Measurements from ENCODE around the gene ZNF316.

ZNF316 gene

GRCh38 chr7:6643915-6644625 lies 7.0 kb downstream of the ZNF316 start:
- Mint-ChIP-seq H3K27me3 (no peaks in the 10 kb centered on the region), H3K4me3 (no peak overlapping the region), H3K27ac (ENCODE audit: low read depth) (no peak overlapping the region), H3K36me3 (ENCODE audit: insufficient read depth) (peaks cover 29% of the 10 kb centered on the region), H3K4me1 (peaks cover 13% of the 10 kb centered on the region), H3K9me3 (no peaks in the 10 kb centered on the region)
- DNase-seq (ENCODE audit: low spot score in 2 of 2) (no peak), ATAC-seq (replicated peaks; ENCODE audit: extremely low read depth, poor library complexity, severe bottlenecking) (no peak)

- H3K36me3 Mint-ChIP-seq (ENCODE audit: insufficient read depth), result peaks cover 27% of the 10 kb centered on the region
- no peak overlapping the region for H3K27ac Mint-ChIP-seq (ENCODE audit: low read depth)
- DNase-seq (ENCODE audit: low spot score in 2 of 2) (no peak), ATAC-seq (replicated peaks; ENCODE audit: extremely low read depth, poor library complexity, severe bottlenecking) (no peak)
- H3K4me1 Mint-ChIP-seq, result peaks cover 7% of the 10 kb centered on the region
- H3K4me3 Mint-ChIP-seq, result no peak overlapping the region
- no peaks in the 10 kb centered on the region for H3K27me3 Mint-ChIP-seq
- no peaks in the 10 kb centered on the region for H3K9me3 Mint-ChIP-seq
Observed at GRCh38 chr7:6644728-6645127, 7.6 kb downstream of the ZNF316 start.

- H3K4me1 Mint-ChIP-seq, result no peaks in the 10 kb centered on the region
- no peaks in the 10 kb centered on the region for H3K27me3 Mint-ChIP-seq
- H3K9me3 Mint-ChIP-seq, result no peaks in the 10 kb centered on the region
- peaks cover 29% of the 10 kb centered on the region for H3K36me3 Mint-ChIP-seq (ENCODE audit: insufficient read depth)
- H3K4me3 Mint-ChIP-seq, result no peak overlapping the region
- no peak overlapping the region for H3K27ac Mint-ChIP-seq (ENCODE audit: low read depth)
- DNase-seq (ENCODE audit: low spot score in 2 of 2) (no peak), ATAC-seq (replicated peaks; ENCODE audit: extremely low read depth, poor library complexity, severe bottlenecking) (peak; percentile 10)
Observed at GRCh38 chr7:6646465-6646864, 9.3 kb downstream of the ZNF316 start.

GRCh38 chr7:6647080-6647479 lies 10.0 kb downstream of the ZNF316 start:
- no peak overlapping the region for H3K27ac Mint-ChIP-seq (ENCODE audit: low read depth)
- H3K36me3 Mint-ChIP-seq (ENCODE audit: insufficient read depth), result peaks cover 31% of the 10 kb centered on the region
- H3K27me3 Mint-ChIP-seq, result no peaks in the 10 kb centered on the region
- ATAC-seq (replicated peaks; ENCODE audit: extremely low read depth, poor library complexity, severe bottlenecking) (no peak), DNase-seq (ENCODE audit: low spot score in 2 of 2) (no peak)
- H3K4me3 Mint-ChIP-seq, result no peak overlapping the region
- H3K9me3 Mint-ChIP-seq, result no peaks in the 10 kb centered on the region
- no peaks in the 10 kb centered on the region for H3K4me1 Mint-ChIP-seq

GRCh38 chr7:6647541-6647940 lies 10.4 kb downstream of the ZNF316 start:
- H3K4me3 Mint-ChIP-seq, result no peak overlapping the region
- DNase-seq (ENCODE audit: low spot score in 2 of 2) (no peak), ATAC-seq (replicated peaks; ENCODE audit: extremely low read depth, poor library complexity, severe bottlenecking) (no peak)
- no peaks in the 10 kb centered on the region for H3K4me1 Mint-ChIP-seq
- no peaks in the 10 kb centered on the region for H3K27me3 Mint-ChIP-seq
- no peak overlapping the region for H3K27ac Mint-ChIP-seq (ENCODE audit: low read depth)
- H3K9me3 Mint-ChIP-seq, result no peaks in the 10 kb centered on the region
- peaks cover 29% of the 10 kb centered on the region for H3K36me3 Mint-ChIP-seq (ENCODE audit: insufficient read depth)

GRCh38 chr7:6648066-6648814 lies 11.1 kb downstream of the ZNF316 start:
- H3K27me3 Mint-ChIP-seq, result no peaks in the 10 kb centered on the region
- H3K4me3 Mint-ChIP-seq, result no peak overlapping the region
- no peaks in the 10 kb centered on the region for H3K4me1 Mint-ChIP-seq
- no peaks in the 10 kb centered on the region for H3K9me3 Mint-ChIP-seq
- DNase-seq (ENCODE audit: low spot score in 2 of 2) (no peak), ATAC-seq (replicated peaks; ENCODE audit: extremely low read depth, poor library complexity, severe bottlenecking) (no peak)
- H3K27ac Mint-ChIP-seq (ENCODE audit: low read depth), result no peak overlapping the region
- peaks cover 29% of the 10 kb centered on the region for H3K36me3 Mint-ChIP-seq (ENCODE audit: insufficient read depth)

- peaks cover 29% of the 10 kb centered on the region for H3K36me3 Mint-ChIP-seq (ENCODE audit: insufficient read depth)
- H3K27me3 Mint-ChIP-seq, result no peaks in the 10 kb centered on the region
- ATAC-seq (replicated peaks; ENCODE audit: extremely low read depth, poor library complexity, severe bottlenecking) (no peak), DNase-seq (ENCODE audit: low spot score in 2 of 2) (no peak)
- no peak overlapping the region for H3K4me3 Mint-ChIP-seq
- no peak overlapping the region for H3K27ac Mint-ChIP-seq (ENCODE audit: low read depth)
- H3K4me1 Mint-ChIP-seq, result no peaks in the 10 kb centered on the region
- no peaks in the 10 kb centered on the region for H3K9me3 Mint-ChIP-seq
Observed at GRCh38 chr7:6648815-6649104, 11.6 kb downstream of the ZNF316 start.

- no peak overlapping the region for H3K27ac Mint-ChIP-seq (ENCODE audit: low read depth)
- peaks cover 29% of the 10 kb centered on the region for H3K36me3 Mint-ChIP-seq (ENCODE audit: insufficient read depth)
- ATAC-seq (replicated peaks; ENCODE audit: extremely low read depth, poor library complexity, severe bottlenecking), result no peak
- no peak overlapping the region for H3K4me3 Mint-ChIP-seq
- no peaks in the 10 kb centered on the region for H3K4me1 Mint-ChIP-seq
- no peak for DNase-seq (ENCODE audit: low spot score in 2 of 2)
- H3K9me3 Mint-ChIP-seq, result no peaks in the 10 kb centered on the region
- no peaks in the 10 kb centered on the region for H3K27me3 Mint-ChIP-seq
Observed at GRCh38 chr7:6649241-6649961, 12.3 kb downstream of the ZNF316 start.

GRCh38 chr7:6650086-6650485 lies 13.0 kb downstream of the ZNF316 start:
- H3K4me3 Mint-ChIP-seq, result no peak overlapping the region
- H3K27ac Mint-ChIP-seq (ENCODE audit: low read depth), result no peak overlapping the region
- no peaks in the 10 kb centered on the region for H3K27me3 Mint-ChIP-seq
- no peaks in the 10 kb centered on the region for H3K4me1 Mint-ChIP-seq
- ATAC-seq (replicated peaks; ENCODE audit: extremely low read depth, poor library complexity, severe bottlenecking) (no peak), DNase-seq (ENCODE audit: low spot score in 2 of 2) (no peak)
- peaks cover 29% of the 10 kb centered on the region for H3K36me3 Mint-ChIP-seq (ENCODE audit: insufficient read depth)
- H3K9me3 Mint-ChIP-seq, result no peaks in the 10 kb centered on the region

- ATAC-seq (replicated peaks; ENCODE audit: extremely low read depth, poor library complexity, severe bottlenecking) (no peak), DNase-seq (ENCODE audit: low spot score in 2 of 2) (no peak)
- Mint-ChIP-seq H3K36me3 (ENCODE audit: insufficient read depth) (peaks cover 29% of the 10 kb centered on the region), H3K4me1 (no peaks in the 10 kb centered on the region), H3K27me3 (no peaks in the 10 kb centered on the region), H3K4me3 (no peak overlapping the region), H3K27ac (ENCODE audit: low read depth) (peak overlapping the region; percentile 38), H3K9me3 (no peaks in the 10 kb centered on the region)
Observed at GRCh38 chr7:6650521-6651011, 13.4 kb downstream of the ZNF316 start.

GRCh38 chr7:6651851-6652445 lies 14.8 kb downstream of the ZNF316 start:
- no peak overlapping the region for H3K27ac Mint-ChIP-seq (ENCODE audit: low read depth)
- no peak for DNase-seq (ENCODE audit: low spot score in 2 of 2)
- no peaks in the 10 kb centered on the region for H3K4me1 Mint-ChIP-seq

GRCh38 chr7:6652446-6653011 lies 15.4 kb downstream of the ZNF316 start:
- H3K9me3 Mint-ChIP-seq, result no peaks in the 10 kb centered on the region
- H3K27me3 Mint-ChIP-seq, result no peaks in the 10 kb centered on the region
- H3K36me3 Mint-ChIP-seq (ENCODE audit: insufficient read depth), result peaks cover 21% of the 10 kb centered on the region
- H3K27ac Mint-ChIP-seq (ENCODE audit: low read depth), result no peak overlapping the region
- H3K4me3 Mint-ChIP-seq, result no peak overlapping the region
- H3K4me1 Mint-ChIP-seq, result no peaks in the 10 kb centered on the region
- DNase-seq (ENCODE audit: low spot score in 2 of 2), result no peak
- no peak for ATAC-seq (replicated peaks; ENCODE audit: extremely low read depth, poor library complexity, severe bottlenecking)

More at GRCh38 chr7:6651851-6652445, 14.8 kb downstream of the ZNF316 start:
- no peak for ATAC-seq (replicated peaks; ENCODE audit: extremely low read depth, poor library complexity, severe bottlenecking)
- Mint-ChIP-seq H3K27me3 (no peaks in the 10 kb centered on the region), H3K9me3 (no peaks in the 10 kb centered on the region), H3K36me3 (ENCODE audit: insufficient read depth) (peaks cover 25% of the 10 kb centered on the region), H3K4me3 (no peak overlapping the region)

Measured in central memory CD8-positive, alpha-beta T cell (primary cell).